Adipose tissue (tissue), 3 donors: ENCODE results near the gene COL6A2. TPM values are rescaled to one million over a fixed set of nuclear protein-coding genes. Genes with fewer than 3 reads are reported as not detected.
"Not testable (repeated sequence)": the region's sequence is repeated elsewhere in the genome, so short reads cannot be mapped to it uniquely, and the experiment has no call there.

Source experiments
- H3K27ac ChIP-seq: one replicate; pipeline ENCODE4 v1.5.1; 2013; ENCODE audit warnings: low read depth, low read length
- WGBS, 3 donors: extraction: QIAGEN DNeasy Blood & Tissue Kit; methylation state at CpG; one replicate each; pipeline ENCODE4 v1.1.7; 2013; 5-methylcytosine and 5-hydroxymethylcytosine counted together
- polyA plus RNA-seq, 3 donors: library from polyadenylated mRNA; stranded (reverse); fragments of 200-250 nt; gene quantifications; one replicate each; pipeline ENCODE4 v1.2.3, GENCODE V29; 2013
- donor health status: healthy with polysubstance abuse.
- donor health status: Bipolar disorder and iron deficiency.
- donor health status: healthy.

The COL6A2 gene
- polyA plus RNA-seq, 3 donors, result 65.8 to 455 (median 431) TPM

GRCh38 chr21:46069719-46070279 lies 28.1 kb upstream of the COL6A2 start:
- no peak overlapping the region for H3K27ac ChIP-seq
- 82 to 93% (median 93%) methylated on average over 21 of the region's 21 CpGs for WGBS, 3 donors

GRCh38 chr21:46071082-46071481 lies 26.8 kb upstream of the COL6A2 start:
- 68 to 91% (median 83%) methylated on average over 13 of the region's 13 CpGs for WGBS, 3 donors
- no peak overlapping the region for H3K27ac ChIP-seq

- 88 to 96% (median 93%) methylated on average over 8 of the region's 8 CpGs for WGBS, 3 donors
- H3K27ac ChIP-seq, result not testable (repeated sequence)
Measured at GRCh38 chr21:46076724-46077123, 21.2 kb upstream of the COL6A2 start.

- 82 to 95% (median 95%) methylated on average over 19 of the region's 19 CpGs for WGBS, 3 donors
- no peak overlapping the region for H3K27ac ChIP-seq
Measured at GRCh38 chr21:46077674-46078101, 20.2 kb upstream of the COL6A2 start.

- no peak overlapping the region for H3K27ac ChIP-seq
- WGBS, 3 donors, result 79 to 81% (median 80%) methylated on average over 23 of the region's 23 CpGs
Measured at GRCh38 chr21:46078322-46078977, 19.5 kb upstream of the COL6A2 start.

- no peak overlapping the region for H3K27ac ChIP-seq
- 60 to 67% (median 63%) methylated on average over 6 of the region's 6 CpGs for WGBS, 3 donors
Measured at GRCh38 chr21:46078978-46079351, 18.9 kb upstream of the COL6A2 start.

- no peak overlapping the region for H3K27ac ChIP-seq
- 65 to 71% (median 70%) methylated on average over 34 of the region's 34 CpGs for WGBS, 3 donors
Measured at GRCh38 chr21:46079352-46080170, 18.4 kb upstream of the COL6A2 start.

DNA sequence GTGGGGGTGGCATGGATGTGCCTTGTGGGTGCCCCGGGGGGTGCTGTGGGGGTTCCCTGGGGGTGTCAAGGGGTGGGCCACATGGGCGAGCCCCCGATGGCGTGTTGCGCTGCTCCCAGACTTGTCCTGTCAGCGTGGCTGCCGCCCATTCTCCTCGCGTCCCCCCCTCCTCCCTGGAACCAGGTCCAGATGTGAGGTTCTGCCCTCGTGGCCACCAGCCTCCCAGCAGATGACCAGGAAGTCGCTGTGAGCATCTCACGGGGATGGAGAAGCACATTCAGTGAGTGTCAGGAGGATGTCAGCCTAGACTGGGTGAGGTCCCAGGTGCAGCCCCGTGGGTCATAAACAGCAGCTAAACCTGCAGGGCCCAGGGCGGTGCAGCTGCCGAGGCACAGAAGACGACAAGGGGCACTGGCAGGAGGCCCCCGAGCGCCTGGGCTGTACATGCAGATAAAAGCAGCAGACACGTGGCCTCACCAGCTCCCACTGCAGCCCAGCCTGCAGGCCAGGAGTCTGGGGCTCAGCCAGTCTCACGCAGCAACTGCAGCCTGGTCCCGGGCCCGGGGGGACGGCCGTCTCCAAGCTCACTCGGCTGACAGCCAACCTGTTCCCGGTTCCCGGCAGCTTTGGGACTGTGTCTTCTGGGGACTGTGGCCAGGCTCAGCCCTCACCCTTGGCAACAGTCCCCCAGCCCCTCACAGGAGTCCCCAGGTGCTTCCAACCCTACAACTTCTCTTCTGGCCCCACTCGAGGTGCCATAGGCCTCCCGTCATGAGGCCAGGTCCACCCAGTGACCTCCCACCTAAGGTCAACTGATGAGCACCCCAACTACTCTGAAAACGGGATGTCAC lies 17.5 kb upstream of the COL6A2 start:
- no peak overlapping the region for H3K27ac ChIP-seq
- 53 to 67% (median 53%) methylated on average over 26 to 30 of the region's 30 CpGs for WGBS, 3 donors

DNA sequence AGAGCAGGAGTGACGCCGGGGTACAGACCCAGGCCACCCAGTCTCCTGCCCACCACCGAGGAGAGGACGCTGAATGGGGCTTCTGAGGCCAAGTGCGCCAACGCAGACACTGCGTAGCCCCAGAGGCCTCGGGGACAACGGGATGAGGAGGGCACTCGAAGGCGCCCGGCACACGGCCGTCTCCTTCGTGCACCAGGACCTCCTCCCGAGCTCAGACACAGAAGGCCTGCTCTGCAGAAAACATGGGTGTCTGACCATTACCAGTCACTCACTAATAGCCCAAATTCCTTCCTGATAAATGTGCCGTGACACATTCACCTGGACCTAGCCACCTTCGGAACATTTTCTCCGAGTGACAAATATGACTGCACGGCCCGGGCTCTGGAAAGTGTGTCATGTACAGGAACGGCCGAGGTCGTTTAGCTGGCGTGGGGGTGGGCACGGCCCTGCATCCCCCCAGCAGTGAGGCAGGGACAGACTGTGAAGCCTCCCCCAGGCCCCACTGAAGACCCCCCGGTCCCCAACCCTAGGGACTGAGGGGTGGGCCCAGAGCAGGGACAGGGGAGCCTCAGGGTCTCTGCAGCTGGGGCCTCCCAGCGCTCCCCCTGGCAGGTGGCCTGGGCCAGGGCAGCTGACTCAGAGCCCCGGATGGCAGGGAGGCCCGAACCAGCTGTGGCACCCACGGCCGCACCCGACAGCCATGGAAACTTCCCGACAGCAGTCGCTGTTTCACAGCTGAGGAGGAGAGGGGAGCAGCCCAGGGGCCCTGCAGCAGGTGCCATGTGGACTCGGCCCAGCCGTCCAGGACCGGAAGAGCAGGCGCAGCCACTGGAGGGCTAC lies 16.7 kb upstream of the COL6A2 start:
- H3K27ac ChIP-seq, result no peak overlapping the region
- 63 to 88% (median 85%) methylated on average over 38 to 39 of the region's 39 CpGs for WGBS, 3 donors

DNA sequence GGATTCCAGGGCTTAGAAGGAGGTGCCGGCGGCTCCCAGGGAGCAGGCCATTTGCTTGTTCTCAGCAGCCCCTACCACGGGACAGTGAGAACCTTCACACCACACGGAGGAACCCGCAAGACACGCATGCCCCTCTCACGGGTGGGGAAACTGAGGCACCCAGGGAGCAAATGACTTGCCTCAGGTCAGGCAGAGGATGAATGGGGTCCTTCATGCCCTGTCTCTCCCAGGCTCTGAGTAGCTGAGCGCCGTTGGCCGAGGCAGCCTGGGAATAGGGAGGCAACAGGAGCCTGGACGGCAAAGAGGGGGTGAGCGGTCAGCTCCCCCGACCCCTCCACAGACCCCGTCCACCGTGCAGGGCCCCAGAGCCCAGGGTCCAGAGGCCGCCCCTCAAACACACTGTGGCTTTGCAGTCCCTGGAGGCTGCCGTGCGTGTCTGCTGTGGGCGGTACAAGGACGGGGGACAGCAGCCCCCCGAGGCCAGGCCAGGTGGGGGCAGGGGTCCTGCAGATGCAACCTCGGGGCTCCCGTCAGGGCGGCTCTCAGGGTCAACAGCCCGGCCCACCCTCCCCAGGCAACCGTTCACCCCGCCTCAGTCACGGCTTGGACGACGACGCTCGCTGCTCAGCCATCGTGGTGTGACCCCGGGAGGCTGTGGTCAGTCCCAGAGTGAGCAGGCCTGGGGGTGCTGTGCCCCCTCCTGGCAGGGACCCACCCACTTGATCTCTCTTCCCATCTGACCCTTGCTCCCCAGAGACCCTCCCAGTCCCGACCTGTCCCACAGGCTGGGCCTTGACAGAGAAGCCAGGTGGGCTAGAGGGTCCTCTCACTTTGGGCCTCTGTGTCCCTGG lies 15.8 kb upstream of the COL6A2 start:
- H3K27ac ChIP-seq, result no peak overlapping the region
- WGBS, 3 donors, result 77 to 92% (median 88%) methylated on average over 24 to 35 of the region's 35 CpGs

GRCh38 chr21:46082713-46082962 lies 15.3 kb upstream of the COL6A2 start:
- H3K27ac ChIP-seq, result no peak overlapping the region

DNA sequence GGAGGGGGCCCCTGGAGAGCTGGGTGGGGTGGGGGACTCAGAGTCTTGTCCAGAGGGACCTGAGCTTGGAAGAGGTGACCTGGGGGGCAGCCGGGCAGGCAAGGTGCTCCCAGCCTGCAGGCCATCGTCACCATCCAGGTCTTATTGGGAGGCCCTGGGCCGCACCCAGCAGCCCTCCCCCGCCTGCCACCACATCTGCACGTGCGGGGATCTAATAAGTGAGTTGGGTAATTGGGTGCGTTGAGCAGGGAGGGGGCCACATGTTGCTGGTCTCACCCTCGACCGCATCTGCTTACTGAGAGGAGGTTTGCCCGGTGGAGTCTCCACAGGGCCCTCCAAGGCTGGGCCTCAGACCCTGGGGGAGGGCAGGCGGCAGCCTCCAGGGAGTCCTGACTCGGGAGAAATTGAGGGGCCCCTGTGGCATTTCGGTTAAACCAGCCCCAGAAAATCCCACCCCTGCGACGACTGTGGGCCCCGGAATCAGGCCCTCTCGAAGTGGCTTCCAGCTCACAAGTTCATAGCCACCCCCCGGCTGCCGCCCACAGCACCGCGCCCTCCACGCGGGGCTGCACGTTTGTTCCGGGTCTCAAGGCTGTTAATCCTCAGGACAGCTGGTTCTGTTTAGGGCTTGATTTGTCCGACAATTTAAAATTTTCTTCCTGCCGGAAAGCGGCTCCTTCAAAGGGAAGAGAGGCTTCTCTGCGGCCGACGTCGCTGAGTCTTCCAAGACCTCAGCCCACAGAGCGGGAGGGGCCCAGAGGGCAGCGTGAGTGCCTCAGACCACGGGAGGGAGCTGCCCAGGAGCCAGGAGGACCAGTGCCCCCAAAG lies 14.7 kb upstream of the COL6A2 start:
- WGBS, 3 donors, result 67 to 69% (median 67%) methylated on average over 34 to 35 of the region's 35 CpGs
- H3K27ac ChIP-seq, result no peak overlapping the region

More at GRCh38 chr21:46082713-46082962, 15.3 kb upstream of the COL6A2 start:
- 85 to 94% (median 94%) methylated on average over 5 of the region's 5 CpGs for WGBS, 3 donors

- WGBS, 3 donors, result 76 to 86% (median 78%) methylated on average over 28 to 29 of the region's 29 CpGs
- H3K27ac ChIP-seq, result no peak overlapping the region
Measured at GRCh38 chr21:46083791-46084561, 13.9 kb upstream of the COL6A2 start.

GRCh38 chr21:46084709-46085108 lies 13.2 kb upstream of the COL6A2 start:
- WGBS, 3 donors, result 85 to 94% (median 87%) methylated on average over 10 of the region's 10 CpGs
- H3K27ac ChIP-seq, result no peak overlapping the region

- 42 to 84% (median 78%) methylated on average over 2 to 5 of the region's 5 CpGs for WGBS, 3 donors
- not testable (repeated sequence) for H3K27ac ChIP-seq
Measured at GRCh38 chr21:46085259-46085658, 12.7 kb upstream of the COL6A2 start.

DNA sequence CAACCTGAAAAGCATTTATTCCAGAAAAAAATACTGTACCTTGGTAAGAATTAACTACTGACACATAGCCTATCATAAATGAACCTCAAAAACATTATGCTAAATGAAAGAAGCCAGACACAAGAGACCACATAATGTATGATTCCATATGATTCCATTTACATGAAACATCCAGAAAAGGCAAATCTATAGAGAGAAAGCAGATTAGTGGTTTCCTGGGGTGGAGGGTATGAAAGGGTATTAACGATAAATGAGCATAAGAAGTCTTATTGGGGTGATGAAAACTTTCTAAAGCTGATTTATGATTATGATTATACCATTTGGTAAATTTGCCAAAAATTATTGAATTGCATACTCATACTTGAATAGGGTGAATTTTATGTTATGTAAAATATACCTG lies 10.3 kb upstream of the COL6A2 start:
- H3K27ac ChIP-seq, result no peak overlapping the region
- 78 to 95% (median 91%) methylated on average over 1 of the region's 1 CpG for WGBS, 3 donors
